ENCODE data around the gene RTP3.
"Not testable (repeated sequence)": the region's sequence is repeated elsewhere in the genome, so short reads cannot be mapped to it uniquely, and the experiment has no call there.

The RTP3 gene

DNA sequence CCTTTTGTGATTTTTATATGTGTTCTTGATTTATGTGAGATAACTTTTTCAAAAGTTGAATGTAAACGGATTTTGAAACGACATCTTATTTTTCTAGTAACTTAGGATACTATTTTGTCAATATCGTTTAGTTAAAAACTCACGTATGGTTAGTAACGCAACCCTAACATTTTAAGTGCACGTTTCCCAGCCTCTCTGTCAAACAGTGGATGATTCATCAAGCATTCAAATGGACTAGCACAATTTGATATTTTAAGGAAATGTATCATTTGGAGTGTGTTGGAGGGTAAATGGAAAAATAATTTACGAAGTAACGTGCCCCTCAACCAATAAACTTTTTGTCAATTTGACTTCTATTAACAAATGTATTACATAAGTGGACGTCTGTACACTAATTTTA lies 23.3 kb downstream of the RTP3 start:
- Mint-ChIP-seq H3K27me3 (ENCODE audit: low read depth, poor library complexity) (peaks cover 6% of the 10 kb centered on the region), H3K27ac (no peak overlapping the region), H3K4me3 (no peak overlapping the region), H3K4me1 (no peaks in the 10 kb centered on the region), H3K36me3 (ENCODE audit: low read depth) (no peaks in the 10 kb centered on the region), H3K9me3 (no peaks in the 10 kb centered on the region)
- TF ChIP-seq, protein P1, sequence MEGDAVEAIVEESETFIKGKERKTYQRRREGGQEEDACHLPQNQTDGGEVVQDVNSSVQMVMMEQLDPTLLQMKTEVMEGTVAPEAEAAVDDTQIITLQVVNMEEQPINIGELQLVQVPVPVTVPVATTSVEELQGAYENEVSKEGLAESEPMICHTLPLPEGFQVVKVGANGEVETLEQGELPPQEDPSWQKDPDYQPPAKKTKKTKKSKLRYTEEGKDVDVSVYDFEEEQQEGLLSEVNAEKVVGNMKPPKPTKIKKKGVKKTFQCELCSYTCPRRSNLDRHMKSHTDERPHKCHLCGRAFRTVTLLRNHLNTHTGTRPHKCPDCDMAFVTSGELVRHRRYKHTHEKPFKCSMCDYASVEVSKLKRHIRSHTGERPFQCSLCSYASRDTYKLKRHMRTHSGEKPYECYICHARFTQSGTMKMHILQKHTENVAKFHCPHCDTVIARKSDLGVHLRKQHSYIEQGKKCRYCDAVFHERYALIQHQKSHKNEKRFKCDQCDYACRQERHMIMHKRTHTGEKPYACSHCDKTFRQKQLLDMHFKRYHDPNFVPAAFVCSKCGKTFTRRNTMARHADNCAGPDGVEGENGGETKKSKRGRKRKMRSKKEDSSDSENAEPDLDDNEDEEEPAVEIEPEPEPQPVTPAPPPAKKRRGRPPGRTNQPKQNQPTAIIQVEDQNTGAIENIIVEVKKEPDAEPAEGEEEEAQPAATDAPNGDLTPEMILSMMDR (IDR thresholded peaks at IDR 0.05): no peak
- DNase-seq: no peak

DNA sequence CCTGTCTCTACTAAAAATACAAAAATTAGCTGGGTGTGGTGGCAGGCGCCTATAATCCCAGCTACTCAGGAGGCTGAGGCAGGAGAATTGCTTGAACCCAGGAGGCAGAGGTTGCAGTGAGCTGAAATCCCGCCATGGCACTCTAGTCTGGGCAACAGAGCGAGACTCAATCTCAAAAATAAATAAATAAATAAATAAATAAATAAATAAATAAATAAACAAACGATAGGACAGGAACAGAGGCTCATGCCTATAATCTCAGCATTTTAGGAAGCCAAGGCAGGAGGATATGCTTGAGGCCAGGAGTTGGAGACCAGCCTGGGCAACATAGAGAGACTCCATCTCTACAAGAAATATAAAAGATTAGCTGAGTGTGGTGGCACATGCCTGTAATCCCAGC lies 24.4 kb downstream of the RTP3 start:
- H3K4me1 Mint-ChIP-seq; H3K36me3 Mint-ChIP-seq (ENCODE audit: low read depth); H3K4me3 Mint-ChIP-seq; H3K9me3 Mint-ChIP-seq; DNase-seq; H3K27me3 Mint-ChIP-seq (ENCODE audit: low read depth, poor library complexity); H3K27ac Mint-ChIP-seq: not testable (repeated sequence)

DNA sequence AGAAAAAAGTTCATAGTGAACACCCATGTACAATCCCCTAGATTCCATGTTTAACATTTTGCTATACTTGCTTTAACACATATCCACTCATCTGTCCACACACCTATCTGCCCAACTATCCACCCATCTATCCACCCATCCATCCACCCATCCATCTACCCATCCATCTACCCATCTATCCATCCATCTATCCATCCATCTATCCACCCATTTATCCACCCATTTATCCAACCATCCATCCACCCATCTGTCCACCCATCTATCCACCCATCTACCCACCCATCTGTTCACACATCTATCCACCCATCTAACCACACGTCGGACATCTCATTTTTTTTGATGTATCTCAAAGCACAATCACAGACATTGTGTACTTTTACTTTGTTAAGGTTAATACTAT lies 25.8 kb downstream of the RTP3 start:
- H3K9me3 Mint-ChIP-seq: no peaks in the 10 kb centered on the region
- no peak overlapping the region for H3K4me3 Mint-ChIP-seq
- H3K4me1 Mint-ChIP-seq: no peaks in the 10 kb centered on the region
- H3K27me3 Mint-ChIP-seq (ENCODE audit: low read depth, poor library complexity): peaks cover 6% of the 10 kb centered on the region
- no peak overlapping the region for H3K27ac Mint-ChIP-seq
- TF ChIP-seq, protein P1 (IDR thresholded peaks at IDR 0.05): no peak
- no peak for DNase-seq
- no peaks in the 10 kb centered on the region for H3K36me3 Mint-ChIP-seq (ENCODE audit: low read depth)

DNA sequence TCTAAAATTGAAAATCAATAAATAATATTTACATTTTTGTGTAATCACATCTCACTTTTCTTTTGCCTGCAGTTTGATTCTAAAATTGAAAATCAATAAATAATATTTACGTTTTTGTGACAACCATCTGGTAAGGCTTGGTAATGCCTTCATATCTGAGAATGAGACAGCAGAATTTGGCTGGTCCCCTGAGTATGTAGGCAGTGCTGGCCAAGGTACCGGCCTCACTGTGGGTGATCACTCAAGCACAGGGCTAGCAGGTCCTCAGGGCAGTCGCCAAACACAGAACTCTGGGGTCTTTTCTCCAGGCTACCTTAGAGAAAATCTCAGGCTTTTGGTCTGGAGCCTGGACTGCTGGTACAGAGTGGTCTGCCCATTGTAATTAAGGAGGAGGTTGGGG lies 26.2 kb downstream of the RTP3 start:
- TF ChIP-seq, protein P1 (IDR thresholded peaks at IDR 0.05): no peak
- Mint-ChIP-seq H3K9me3 (no peaks in the 10 kb centered on the region), H3K27me3 (ENCODE audit: low read depth, poor library complexity) (peaks cover 6% of the 10 kb centered on the region), H3K4me1 (no peaks in the 10 kb centered on the region), H3K36me3 (ENCODE audit: low read depth) (no peaks in the 10 kb centered on the region), H3K27ac (no peak overlapping the region), H3K4me3 (no peak overlapping the region)
- DNase-seq: no peak

DNA sequence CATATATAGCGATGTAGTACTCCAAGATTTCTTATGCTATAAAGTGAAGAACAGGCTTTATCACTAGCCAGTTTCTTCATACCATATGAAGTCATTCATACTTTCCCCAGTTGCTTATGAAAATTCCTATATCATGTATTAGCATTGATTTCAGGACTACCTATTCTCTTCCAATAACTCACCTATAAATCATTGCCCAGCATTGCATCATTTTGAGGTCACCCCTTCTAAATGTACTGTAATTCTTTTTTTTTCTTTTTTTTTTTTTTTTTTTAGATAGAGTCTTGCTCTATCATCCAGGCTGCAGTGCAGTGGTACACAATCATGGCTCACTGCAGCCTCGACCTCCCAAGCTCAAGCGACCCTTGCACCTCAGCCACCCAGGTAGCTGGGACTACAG lies 27.1 kb downstream of the RTP3 start:
- Mint-ChIP-seq H3K9me3 (no peaks in the 10 kb centered on the region), H3K27me3 (ENCODE audit: low read depth, poor library complexity) (peaks cover 3% of the 10 kb centered on the region), H3K36me3 (ENCODE audit: low read depth) (no peaks in the 10 kb centered on the region), H3K27ac (no peak overlapping the region), H3K4me3 (no peak overlapping the region), H3K4me1 (no peaks in the 10 kb centered on the region)
- DNase-seq: no peak
- TF ChIP-seq, protein P1 (IDR thresholded peaks at IDR 0.05): no peak

DNA sequence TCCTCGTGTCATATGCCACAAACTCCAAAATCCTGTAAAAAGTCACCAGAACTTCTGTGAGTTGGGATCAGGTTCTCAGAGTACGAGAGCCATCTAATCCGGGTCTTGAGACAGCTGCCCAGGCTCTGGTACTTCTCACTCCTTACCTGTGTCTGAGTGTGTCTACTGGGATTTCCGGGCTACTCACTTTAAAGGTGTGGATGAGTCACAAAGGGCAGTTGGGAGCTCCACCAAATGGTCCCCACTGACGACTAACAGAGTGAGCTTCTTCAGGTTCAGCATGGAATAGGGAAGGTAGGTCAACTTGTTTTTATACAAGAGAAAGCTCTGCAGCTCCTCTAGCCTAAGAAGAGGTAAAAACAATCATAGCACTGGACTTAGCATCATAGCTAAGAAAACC lies 29.5 kb downstream of the RTP3 start:
- no peak overlapping the region for H3K27ac Mint-ChIP-seq
- no peaks in the 10 kb centered on the region for H3K9me3 Mint-ChIP-seq
- TF ChIP-seq, protein P1 (IDR thresholded peaks at IDR 0.05): no peak
- no peak overlapping the region for H3K4me3 Mint-ChIP-seq
- DNase-seq: no peak
- peaks cover 3% of the 10 kb centered on the region for H3K27me3 Mint-ChIP-seq (ENCODE audit: low read depth, poor library complexity)
- H3K4me1 Mint-ChIP-seq: no peaks in the 10 kb centered on the region
- no peaks in the 10 kb centered on the region for H3K36me3 Mint-ChIP-seq (ENCODE audit: low read depth)

All from nephron progenitor cell (in vitro differentiated cells).